BJ (cell line): Measurements from ENCODE around the gene LIF. TPM values are rescaled to one million over a fixed set of nuclear protein-coding genes. Genes with fewer than 3 reads are reported as not detected.

ENCODE experiments used
- CTCF ChIA-PET: fragments of 350-600 bp; formaldehyde crosslinking; extraction: SDS; loops from one replicate; lab custom pipeline; 2021; ENCODE audit warnings: antibody characterized with exemption, inconsistent platforms; lab: Yijun Ruan, JAX
- POLR2A ChIA-PET: fragments of 300-600 bp; sonication (Branson Sonifier 250); formaldehyde crosslinking; extraction: SDS; loops from one replicate; lab custom pipeline; 2021; ENCODE audit warnings: antibody characterized with exemption; lab: Charles Lee
- DNase-seq: peaks from one replicate; pipeline ENCODE4 v3.0.0-alpha.2; 2011; ENCODE audit warnings: low read depth
- H3K27me3 ChIP-seq: 2 replicates; pipeline ENCODE4 v1.6.0; 2011; ENCODE audit warnings: low read length; ENCODE audit not compliant: control insufficient read depth, insufficient read depth
- H3K36me3 ChIP-seq: 2 replicates; pipeline ENCODE4 v1.5.1; 2011; ENCODE audit warnings: low read length; ENCODE audit not compliant: control insufficient read depth, insufficient read depth
- H3K4me3 ChIP-seq: 2 replicates; pipeline ENCODE4 v1.5.1; 2011; ENCODE audit warnings: low read depth, mild to moderate bottlenecking, control low read depth, low read length
- polyA plus RNA-seq: library from polyadenylated mRNA; depleted of rRNA; stranded (reverse); fragments of >200 nt; gene quantifications from 2 replicates; pipeline ENCODE4 v1.2.3, GENCODE V29; 2011
- TF ChIP-seq, protein P1 (sequence below): IDR thresholded peaks from 2 replicates; pipeline ENCODE4 v1.5.1; 2011; ENCODE audit warnings: low read depth, mild to moderate bottlenecking, control low read depth, inconsistent platforms, low read length, moderate library complexity; ENCODE audit not compliant: insufficient read depth

LIF gene
- polyA plus RNA-seq, 1 experiment, result 5.8 TPM

DNA sequence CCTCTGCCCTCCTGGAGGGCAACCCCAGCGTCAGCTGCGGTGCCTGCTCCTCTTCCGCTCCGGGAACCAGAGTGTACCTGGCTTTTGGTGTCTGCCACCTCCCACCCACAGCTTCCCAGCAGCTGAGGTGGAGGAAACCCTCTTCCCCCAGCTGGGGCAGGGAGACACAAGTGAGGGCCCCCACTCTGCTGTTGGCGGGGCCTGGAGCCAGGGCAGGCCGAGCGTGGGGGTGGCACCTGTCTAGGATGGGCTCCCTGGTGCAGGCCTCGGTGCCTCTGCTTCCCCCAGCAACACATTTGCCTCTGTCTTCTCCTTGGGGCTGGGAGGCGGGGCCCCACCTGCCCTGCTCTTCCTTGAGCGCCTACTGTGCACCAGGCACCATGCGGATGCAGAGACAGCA, 13.7 kb upstream of the LIF start:
- ChIA-PET CTCF (interaction anchor here (0.9 to 2.2 kb wide), 6 partner anchors 19 to 226 kb away, joined by 3 to 15 read pairs (median 4); no protein-coding TSS in a partner anchor), POLR2A (no interaction called here)
- DNase-seq, result no peak

DNA sequence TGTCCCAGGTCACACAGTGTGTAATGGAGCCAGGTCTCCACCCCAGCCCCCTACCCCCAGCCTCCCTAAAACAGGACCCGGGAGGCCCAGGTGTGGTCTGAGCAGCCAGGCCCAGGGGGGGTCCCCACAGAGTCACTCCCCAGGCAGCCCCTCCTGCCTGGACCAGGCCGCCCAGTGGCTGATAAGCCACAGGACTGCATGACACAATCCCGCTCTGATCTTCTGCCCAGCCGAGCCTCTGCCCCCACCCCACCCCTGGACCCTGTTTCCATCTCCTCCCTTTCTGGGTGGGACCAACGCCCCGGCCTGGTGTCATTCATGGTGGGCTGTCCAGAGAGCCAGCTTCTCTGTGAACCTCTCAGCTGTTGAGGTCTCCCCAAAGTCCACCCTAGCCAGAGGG, 7.8 kb upstream of the LIF start:
- ChIA-PET CTCF (interaction anchor here (1.0 to 2.4 kb wide), 9 partner anchors 11 to 166 kb away, joined by 3 to 21 read pairs (median 6); no protein-coding TSS in a partner anchor), POLR2A (no interaction called here)
- H3K36me3 ChIP-seq, result no peaks in the 10 kb centered on the region
- H3K27me3 ChIP-seq, result no peaks in the 10 kb centered on the region
- H3K4me3 ChIP-seq, result no peak overlapping the region
- DNase-seq, result no peak
- TF ChIP-seq, protein P1, sequence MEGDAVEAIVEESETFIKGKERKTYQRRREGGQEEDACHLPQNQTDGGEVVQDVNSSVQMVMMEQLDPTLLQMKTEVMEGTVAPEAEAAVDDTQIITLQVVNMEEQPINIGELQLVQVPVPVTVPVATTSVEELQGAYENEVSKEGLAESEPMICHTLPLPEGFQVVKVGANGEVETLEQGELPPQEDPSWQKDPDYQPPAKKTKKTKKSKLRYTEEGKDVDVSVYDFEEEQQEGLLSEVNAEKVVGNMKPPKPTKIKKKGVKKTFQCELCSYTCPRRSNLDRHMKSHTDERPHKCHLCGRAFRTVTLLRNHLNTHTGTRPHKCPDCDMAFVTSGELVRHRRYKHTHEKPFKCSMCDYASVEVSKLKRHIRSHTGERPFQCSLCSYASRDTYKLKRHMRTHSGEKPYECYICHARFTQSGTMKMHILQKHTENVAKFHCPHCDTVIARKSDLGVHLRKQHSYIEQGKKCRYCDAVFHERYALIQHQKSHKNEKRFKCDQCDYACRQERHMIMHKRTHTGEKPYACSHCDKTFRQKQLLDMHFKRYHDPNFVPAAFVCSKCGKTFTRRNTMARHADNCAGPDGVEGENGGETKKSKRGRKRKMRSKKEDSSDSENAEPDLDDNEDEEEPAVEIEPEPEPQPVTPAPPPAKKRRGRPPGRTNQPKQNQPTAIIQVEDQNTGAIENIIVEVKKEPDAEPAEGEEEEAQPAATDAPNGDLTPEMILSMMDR, result no peak

More for the DNA sequence above, 13.7 kb upstream of the LIF start:
- Histone ChIP-seq H3K36me3 (no peaks in the 10 kb centered on the region), H3K27me3 (no peaks in the 10 kb centered on the region; the same call in 1 of the 2 replicates), H3K4me3 (no peak overlapping the region)
- TF ChIP-seq, protein P1, result no peak

DNA sequence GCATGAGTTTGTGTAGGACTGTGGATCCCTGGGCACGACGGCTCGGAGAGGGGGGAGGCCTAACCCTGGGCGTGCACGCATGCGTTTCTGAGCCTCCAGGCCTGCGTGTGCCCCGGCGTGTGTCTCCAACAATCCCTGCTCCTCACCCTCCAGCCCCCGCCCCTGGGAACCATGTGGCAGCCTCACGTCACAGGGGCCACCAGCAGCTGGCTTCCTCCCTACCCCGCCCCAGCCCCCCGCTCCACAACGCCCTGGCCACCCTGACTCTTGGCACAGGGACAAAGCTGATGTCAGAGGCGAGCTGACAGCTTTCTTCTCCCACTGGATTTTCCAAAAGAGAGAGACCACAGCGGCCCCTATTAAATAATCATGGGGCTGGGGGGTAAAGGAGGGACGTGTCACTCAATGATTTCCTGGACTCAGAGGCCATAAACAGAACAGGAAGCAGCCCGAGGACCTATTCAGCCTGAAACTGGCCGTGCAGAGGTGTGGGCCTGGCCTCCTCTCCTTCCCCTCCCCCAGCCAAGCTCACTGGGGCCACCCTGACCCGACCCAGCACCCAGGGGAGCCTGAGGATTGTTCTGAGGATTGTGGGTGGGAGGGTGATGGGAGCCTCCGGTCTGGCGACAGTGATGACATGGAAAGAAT, 6.8 kb upstream of the LIF start:
- POLR2A ChIA-PET, result no interaction called here
- H3K36me3 ChIP-seq, result no peaks in the 10 kb centered on the region
- TF ChIP-seq, protein P1, result no peak
- CTCF ChIA-PET, result interaction anchor here (1.0 to 1.9 kb wide), 3 partner anchors 71 to 165 kb away, joined by 3 to 6 read pairs (median 4); no protein-coding TSS in a partner anchor
- no peak for DNase-seq
- H3K4me3 ChIP-seq, result no peak overlapping the region
- no peaks in the 10 kb centered on the region for H3K27me3 ChIP-seq

DNA sequence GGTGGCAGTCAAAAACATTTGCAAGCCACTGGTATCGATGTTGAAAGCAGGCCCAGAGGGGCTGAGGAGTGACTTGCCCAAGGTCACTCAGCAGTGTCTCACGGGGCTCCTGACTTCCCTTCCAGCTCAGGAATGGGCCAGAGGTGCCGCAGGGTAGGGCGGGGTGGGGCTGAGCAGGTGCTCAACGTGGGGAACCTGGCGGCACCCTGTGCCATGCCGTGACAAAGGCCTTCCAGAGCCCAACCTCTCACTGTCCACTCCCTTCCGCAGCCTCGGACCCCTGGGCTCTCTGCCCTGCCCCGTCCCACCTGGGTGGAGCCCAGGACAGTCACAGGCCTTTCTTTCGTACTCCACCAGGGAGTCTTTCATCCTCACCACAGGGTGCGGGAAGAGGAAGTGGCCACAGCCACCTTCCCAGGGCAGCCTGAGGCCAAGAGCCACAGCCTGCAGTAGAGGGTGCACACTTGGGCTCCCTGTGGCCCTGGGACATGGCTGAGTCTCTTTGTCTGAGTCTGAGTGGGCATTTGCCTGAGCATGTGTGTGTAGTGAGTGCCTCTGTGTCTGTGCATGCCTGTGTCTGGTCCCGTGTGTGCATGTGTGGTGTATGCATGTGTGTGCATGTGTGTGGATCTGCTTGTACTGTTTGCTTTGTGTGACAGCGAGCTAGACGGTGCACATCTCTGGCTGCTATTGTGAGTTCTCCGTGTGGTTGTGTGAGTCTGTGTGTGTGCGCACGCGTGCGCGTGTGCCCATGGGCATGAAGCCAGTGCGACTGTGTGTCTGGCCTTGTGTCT, 6.0 kb upstream of the LIF start:
- Histone ChIP-seq H3K4me3 (no peak overlapping the region), H3K27me3 (no peaks in the 10 kb centered on the region), H3K36me3 (no peaks in the 10 kb centered on the region)
- POLR2A ChIA-PET, result no interaction called here
- TF ChIP-seq, protein P1, result no peak
- no peak for DNase-seq
- CTCF ChIA-PET, result interaction anchor here (1.1 kb wide), 1 partner anchor 70 kb away, joined by 4 read pairs; no protein-coding TSS in a partner anchor

DNA sequence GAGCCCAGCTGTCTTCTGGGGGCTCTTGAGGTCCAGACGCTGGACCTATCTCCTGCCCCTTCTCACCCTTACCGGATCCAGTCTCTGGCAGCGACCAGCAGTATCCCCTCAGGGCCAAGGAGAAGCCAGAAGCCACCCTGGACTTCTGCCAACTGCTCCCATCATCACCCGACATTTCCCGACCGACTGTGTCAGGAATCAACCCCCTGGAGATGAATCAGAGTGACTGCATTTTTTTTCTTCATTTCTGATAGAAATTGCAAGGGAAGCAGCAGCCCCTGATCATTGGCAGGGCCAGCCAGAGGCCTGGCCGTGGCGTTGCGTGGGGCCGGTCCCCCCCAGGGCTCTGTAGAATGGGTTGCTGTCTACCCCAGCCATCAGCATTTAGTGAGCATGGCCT, 5.2 kb upstream of the LIF start:
- no peak for DNase-seq
- Histone ChIP-seq H3K36me3 (no peaks in the 10 kb centered on the region), H3K4me3 (no peak overlapping the region), H3K27me3 (no peaks in the 10 kb centered on the region)
- POLR2A ChIA-PET, result interaction anchor here (0.6 kb wide), 1 partner anchor 94 kb away, joined by 3 read pairs; no protein-coding TSS in a partner anchor
- CTCF ChIA-PET, result interaction anchor here (0.9 to 3.4 kb wide), 5 partner anchors 10 to 163 kb away, joined by 3 to 15 read pairs (median 6); no protein-coding TSS in a partner anchor
- TF ChIP-seq, protein P1, result no peak
